OCI-LY3 (cell line): Measurements from ENCODE around the gene NPFF.

Experiments
- H2AFZ ChIP-seq: fragments of 200-600, 300-600 bp; shearing (Covaris generic); 2 replicates; pipeline ENCODE4 v1.6.0; 2014; ENCODE audit warnings: antibody characterized with exemption, low read depth, low read length
- H3K27ac ChIP-seq: fragments of 200-600, 300-600 bp; sonication (generic); 2 replicates; pipeline ENCODE4 v1.5.1; 2014; ENCODE audit warnings: mild to moderate bottlenecking, low read length, moderate library complexity, mixed read lengths
- H3K27me3 ChIP-seq: fragments of 200-600, 300-600 bp; sonication (generic); 2 replicates; pipeline ENCODE4 v1.6.1; 2014; ENCODE audit warnings: low read depth, low read length, mixed read lengths
- H3K36me3 ChIP-seq: fragments of 200-600, 300-600 bp; sonication (generic); replicated peaks from 2 replicates; pipeline ENCODE3; 2014; ENCODE audit warnings: low read depth, low read length, mixed read lengths
- H3K4me1 ChIP-seq: fragments of 300-600, 200-600 bp; sonication (generic); 2 replicates; pipeline ENCODE4 v1.6.1; 2014; ENCODE audit warnings: low read length, mixed read lengths
- H3K4me2 ChIP-seq: fragments of 200-600, 300-600 bp; sonication (generic); 2 replicates; pipeline ENCODE4 v1.6.1; 2014; ENCODE audit warnings: low read length, mixed read lengths
- H3K4me3 ChIP-seq: fragments of 300-600, 200-600 bp; sonication (generic); 2 replicates; pipeline ENCODE4 v1.5.1; 2014; ENCODE audit warnings: antibody characterized with exemption, mild to moderate bottlenecking, low read length, moderate library complexity
- H3K79me2 ChIP-seq: fragments of 300-600, 200-600 bp; shearing (Covaris generic); 2 replicates; pipeline ENCODE4 v1.6.1; 2014; ENCODE audit warnings: mild to moderate bottlenecking, low read length, mixed read lengths
- H3K9ac ChIP-seq: fragments of 300-600, 200-600 bp; shearing (Covaris generic); 2 replicates; pipeline ENCODE4 v1.6.0; 2014; ENCODE audit warnings: mild to moderate bottlenecking, low read length, moderate library complexity
- H3K9me3 ChIP-seq: fragments of 200-600, 300-600 bp; shearing (Covaris generic); 2 replicates; pipeline ENCODE4 v1.6.1; 2014; ENCODE audit warnings: low read length, mixed read lengths; ENCODE audit not compliant: insufficient read depth
- H4K20me1 ChIP-seq: fragments of 200-600, 300-600 bp; sonication (generic); 2 replicates; pipeline ENCODE4 v1.6.1; 2016; ENCODE audit warnings: low read length, mixed read lengths; ENCODE audit not compliant: insufficient read depth
- EZH2phosphoT487 ChIP-seq: fragments of 200-600 bp; shearing (Covaris generic); IDR thresholded peaks from 2 replicates; pipeline ENCODE4 v1.6.1; 2018; ENCODE audit warnings: antibody characterized with exemption, mixed run types, low read depth
- TF ChIP-seq, protein P1 (sequence below): fragments of 200-600, 300-600 bp; sonication (generic); IDR thresholded peaks from 2 replicates; pipeline ENCODE4 v1.5.1; 2014; ENCODE audit warnings: antibody characterized with exemption, low read length, low read depth

The NPFF gene

DNA sequence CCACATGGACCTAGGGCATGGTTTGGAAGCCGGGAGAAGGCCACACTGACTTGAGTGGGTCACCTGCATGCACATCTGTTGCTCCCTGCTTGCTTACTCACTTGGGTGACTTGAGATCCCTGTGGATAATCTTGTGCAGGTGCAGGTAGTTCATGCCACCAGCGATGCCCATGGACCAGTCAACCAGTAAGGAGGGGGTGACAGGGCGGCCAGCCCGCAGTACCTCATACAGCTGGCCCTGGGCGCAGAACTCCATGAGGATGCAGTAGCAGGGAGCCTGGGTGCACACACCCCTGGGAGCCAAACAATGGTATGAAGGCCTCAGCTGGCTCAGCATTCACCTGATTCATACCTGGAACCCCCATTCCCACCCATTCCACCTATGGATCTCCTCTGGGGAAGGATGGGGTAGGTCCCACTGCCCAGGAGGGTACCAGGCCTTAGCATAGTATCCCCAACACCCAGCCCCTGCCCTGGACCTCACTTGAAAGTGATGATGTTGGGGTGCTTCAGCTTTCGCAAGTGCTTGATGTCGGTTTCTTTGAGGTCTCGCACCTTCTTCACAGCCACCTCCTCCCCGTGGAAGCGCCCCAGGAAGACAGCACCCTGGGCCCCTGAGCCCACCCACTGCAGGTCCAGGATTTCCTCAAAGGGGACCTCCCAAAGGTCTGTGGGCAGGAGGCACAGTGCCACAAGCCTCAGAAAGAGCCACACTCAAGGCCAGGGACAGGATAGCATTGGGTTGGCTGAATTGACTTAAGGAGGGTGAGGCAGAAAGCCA, 21.1 kb downstream of the NPFF start:
- TF ChIP-seq, protein P1, sequence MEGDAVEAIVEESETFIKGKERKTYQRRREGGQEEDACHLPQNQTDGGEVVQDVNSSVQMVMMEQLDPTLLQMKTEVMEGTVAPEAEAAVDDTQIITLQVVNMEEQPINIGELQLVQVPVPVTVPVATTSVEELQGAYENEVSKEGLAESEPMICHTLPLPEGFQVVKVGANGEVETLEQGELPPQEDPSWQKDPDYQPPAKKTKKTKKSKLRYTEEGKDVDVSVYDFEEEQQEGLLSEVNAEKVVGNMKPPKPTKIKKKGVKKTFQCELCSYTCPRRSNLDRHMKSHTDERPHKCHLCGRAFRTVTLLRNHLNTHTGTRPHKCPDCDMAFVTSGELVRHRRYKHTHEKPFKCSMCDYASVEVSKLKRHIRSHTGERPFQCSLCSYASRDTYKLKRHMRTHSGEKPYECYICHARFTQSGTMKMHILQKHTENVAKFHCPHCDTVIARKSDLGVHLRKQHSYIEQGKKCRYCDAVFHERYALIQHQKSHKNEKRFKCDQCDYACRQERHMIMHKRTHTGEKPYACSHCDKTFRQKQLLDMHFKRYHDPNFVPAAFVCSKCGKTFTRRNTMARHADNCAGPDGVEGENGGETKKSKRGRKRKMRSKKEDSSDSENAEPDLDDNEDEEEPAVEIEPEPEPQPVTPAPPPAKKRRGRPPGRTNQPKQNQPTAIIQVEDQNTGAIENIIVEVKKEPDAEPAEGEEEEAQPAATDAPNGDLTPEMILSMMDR: no peak
- no peak for TF ChIP-seq EZH2phosphoT487
- Histone ChIP-seq H3K79me2 (no peaks in the 10 kb centered on the region), H3K9me3 (no peaks in the 10 kb centered on the region), H3K4me1 (0 out of 2 replicates have a peak, but pooled peaks cover 2% of the 10 kb centered on the region), H3K9ac (no peak overlapping the region), H4K20me1 (peaks cover 26% of the 10 kb centered on the region), H3K27ac (no peak overlapping the region), H3K27me3 (no peaks in the 10 kb centered on the region), H3K4me2 (no peak overlapping the region), H2AFZ (no peak overlapping the region), H3K4me3 (no peak overlapping the region), H3K36me3 (peaks cover 24% of the 10 kb centered on the region)

DNA sequence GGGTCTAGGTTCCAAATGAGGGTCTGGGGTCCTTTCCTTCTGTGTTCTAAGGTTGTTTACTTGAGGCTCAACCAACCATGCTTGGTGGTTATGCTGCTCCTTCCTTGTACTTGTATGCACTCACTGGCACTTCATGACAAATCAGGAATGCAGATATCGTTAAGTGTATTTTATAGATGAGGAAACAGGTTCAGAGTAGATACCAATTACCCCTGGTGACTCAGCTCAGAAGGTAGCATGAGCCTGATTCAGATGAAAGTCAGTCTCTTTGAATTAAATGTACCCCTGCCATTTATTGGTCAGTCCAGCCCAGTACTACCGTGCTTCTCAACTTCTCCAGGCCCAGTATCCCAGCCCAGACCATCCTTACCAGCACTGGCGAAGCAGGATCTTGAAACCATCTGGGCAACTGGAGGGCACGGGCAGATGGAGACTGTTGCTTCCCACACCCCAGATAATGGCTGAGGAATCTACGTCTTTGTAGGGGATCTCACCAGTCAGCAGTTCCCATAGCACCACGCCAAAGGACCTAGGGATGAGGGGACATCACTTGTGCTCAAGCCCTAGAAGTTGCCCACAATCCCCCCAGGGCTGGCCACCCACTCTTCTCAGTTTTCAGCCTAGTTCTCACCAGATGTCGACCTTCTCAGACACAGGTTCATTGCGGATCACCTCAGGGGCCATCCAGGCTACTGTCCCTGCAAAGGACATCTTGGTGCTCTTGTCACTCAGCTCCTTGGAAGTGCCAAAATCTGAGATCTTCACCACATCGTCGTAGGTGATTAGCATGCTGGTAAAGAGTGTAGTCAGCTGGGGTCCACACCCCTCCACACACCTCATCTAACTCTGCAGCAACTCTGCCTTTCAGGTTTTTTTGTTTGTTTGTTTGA, 22.4 kb downstream of the NPFF start:
- Histone ChIP-seq H3K36me3 (peaks cover 31% of the 10 kb centered on the region), H3K9ac (no peak overlapping the region), H3K4me3 (no peak overlapping the region), H3K27me3 (no peaks in the 10 kb centered on the region), H3K9me3 (no peaks in the 10 kb centered on the region), H3K27ac (no peak overlapping the region), H3K4me2 (no peak overlapping the region), H2AFZ (no peak overlapping the region), H4K20me1 (peaks cover 31% of the 10 kb centered on the region), H3K79me2 (peaks cover under 1% of the 10 kb centered on the region; the same call in 1 of the 2 replicates), H3K4me1 (0 out of 2 replicates have a peak, but pooled peaks cover 2% of the 10 kb centered on the region)
- TF ChIP-seq, protein P1: no peak
- TF ChIP-seq EZH2phosphoT487: no peak

DNA sequence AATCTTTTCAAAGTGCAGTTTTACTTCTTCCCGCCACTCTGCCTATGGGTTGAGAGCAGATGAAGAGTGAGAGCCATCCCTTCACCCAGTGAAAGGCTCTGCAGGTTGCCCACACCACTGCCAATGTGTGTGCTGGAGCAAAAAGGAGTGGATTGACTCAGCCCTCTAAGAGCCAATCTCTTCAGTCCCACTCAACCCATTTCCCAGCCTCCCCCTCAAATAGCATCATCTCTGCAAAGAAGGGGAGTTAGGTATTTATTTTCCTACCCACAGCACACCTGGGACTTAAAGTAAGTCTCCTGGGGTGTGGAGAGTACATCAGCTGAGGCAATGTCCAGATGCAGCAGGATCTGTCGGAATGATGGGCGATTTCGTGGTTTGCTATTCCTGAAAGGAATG, 23.3 kb downstream of the NPFF start:
- no peak for TF ChIP-seq EZH2phosphoT487
- TF ChIP-seq, protein P1: no peak
- no peak overlapping the region for H2AFZ ChIP-seq
- H3K79me2 ChIP-seq: peaks cover 4% of the 10 kb centered on the region
- peak overlapping the region; percentile 8; the same call in 1 of the 2 replicates for H3K27ac ChIP-seq
- H3K4me3 ChIP-seq: no peak overlapping the region
- H3K4me2 ChIP-seq: no peak overlapping the region
- H3K4me1 ChIP-seq: 0 out of 2 replicates have a peak, but pooled peaks cover 4% of the 10 kb centered on the region
- H3K36me3 ChIP-seq: peaks cover 37% of the 10 kb centered on the region
- no peaks in the 10 kb centered on the region for H3K27me3 ChIP-seq
- no peaks in the 10 kb centered on the region for H3K9me3 ChIP-seq
- peaks cover 33% of the 10 kb centered on the region for H4K20me1 ChIP-seq
- H3K9ac ChIP-seq: no peak overlapping the region
